Adipose tissue (tissue), 3 donors: ENCODE data around the gene UBE2R2. TPM values are rescaled to one million over a fixed set of nuclear protein-coding genes. Genes with fewer than 3 reads are reported as not detected.
"Not testable (repeated sequence)": the region's sequence is repeated elsewhere in the genome, so short reads cannot be mapped to it uniquely, and the experiment has no call there.

Experiments used
- H3K27ac ChIP-seq: one replicate; pipeline ENCODE4 v1.5.1; 2013; ENCODE audit warnings: low read depth, low read length
- WGBS, 3 donors: extraction: QIAGEN DNeasy Blood & Tissue Kit; methylation state at CpG; one replicate each; pipeline ENCODE4 v1.1.7; 2013; 5-methylcytosine and 5-hydroxymethylcytosine counted together
- polyA plus RNA-seq, 3 donors: library from polyadenylated mRNA; stranded (reverse); fragments of 200-250 nt; gene quantifications; one replicate each; pipeline ENCODE4 v1.2.3, GENCODE V29; 2013
- donor health status: healthy with polysubstance abuse.
- donor health status: Bipolar disorder and iron deficiency.
- donor health status: healthy.

UBE2R2 gene
- polyA plus RNA-seq: 10 to 100 TPM; 21.3 to 24.2 (median 23.3) TPM

DNA sequence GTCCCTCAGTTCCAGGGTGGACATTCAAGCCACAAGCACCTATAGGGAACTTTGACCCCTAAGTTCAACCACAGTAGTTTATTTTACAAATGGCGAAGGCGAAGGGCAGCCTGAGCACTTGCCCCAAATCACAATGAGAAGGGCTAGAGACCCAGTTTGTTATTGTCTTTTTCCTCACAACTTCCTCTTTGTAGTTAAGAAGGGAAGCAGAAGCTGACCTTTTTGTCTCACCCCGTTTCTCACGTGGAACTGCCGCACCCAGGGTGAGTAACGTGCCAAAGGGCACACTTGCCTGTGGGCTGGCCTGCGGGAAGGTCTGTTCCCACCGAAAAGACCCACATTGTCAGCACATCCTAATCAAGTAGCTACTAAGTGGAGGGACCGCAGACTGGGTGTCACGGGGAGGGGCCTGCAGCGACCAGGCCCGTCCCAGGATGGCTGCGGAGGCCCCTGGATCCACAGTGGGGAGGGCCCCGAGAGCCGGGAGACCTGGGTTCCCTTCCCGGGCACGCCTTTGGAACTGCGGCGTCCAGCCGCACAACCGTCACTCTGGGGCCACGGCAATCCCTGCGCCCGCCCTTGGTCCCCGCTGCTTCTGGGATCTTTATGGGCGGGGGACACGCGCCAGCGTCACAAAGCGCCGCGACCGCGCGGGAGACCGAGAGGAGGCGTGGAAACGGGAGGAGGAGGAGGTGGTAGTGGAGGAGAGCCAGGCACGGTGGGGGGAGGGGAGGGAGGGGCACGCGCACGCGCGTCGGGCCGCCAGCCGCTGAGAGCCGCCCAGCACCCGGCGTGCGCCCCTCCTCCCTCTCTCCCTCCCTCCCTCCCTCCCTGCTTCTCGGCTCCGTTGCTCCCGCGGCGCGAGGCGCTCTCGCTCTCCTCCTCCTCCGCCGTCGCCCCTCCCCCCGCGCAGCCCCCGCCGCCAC, at the start of gene UBE2R2:
Gene UBE2R2, plus strand, starts transcription at position 834 of the 926 bp plus-strand sequence. CDS start 598 bp downstream, outside the sequence.
- H3K27ac ChIP-seq: peak within 1 kb of the TSS; percentile 99
- 3% methylated on average over 44 to 61 of the region's 66 CpGs for WGBS, 3 donors

DNA sequence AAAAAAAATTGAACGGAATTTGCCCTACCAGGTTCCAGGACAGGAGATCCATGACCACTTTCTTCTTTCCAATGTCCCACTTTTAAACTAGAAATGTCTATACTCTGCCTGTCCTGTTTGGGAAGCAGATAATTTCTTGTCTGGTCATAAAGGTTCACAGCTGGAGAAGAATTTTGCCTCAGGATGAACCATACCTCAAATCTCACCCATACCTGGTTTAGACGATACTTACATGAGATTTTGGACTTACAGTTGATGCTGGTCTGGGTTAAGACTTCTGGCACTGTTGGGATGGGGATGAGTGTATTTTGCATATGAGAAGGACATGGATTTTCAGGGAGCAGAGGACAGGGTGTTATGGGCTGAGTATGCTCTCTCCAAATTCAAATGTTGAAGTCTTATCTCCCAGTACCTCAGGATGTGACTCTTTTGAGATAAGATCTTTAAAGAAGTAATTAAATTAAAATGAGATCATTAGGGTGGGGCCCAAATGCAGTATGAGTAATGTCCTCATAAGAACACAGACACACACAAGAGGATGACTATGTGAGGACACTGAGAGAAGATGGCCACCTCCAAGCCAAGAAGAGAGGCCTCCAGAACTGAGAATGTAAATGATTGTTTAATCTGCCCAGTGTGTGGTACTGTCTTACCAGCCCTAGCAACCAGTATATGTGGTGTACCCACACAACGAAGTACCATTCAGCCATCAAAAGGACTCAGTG, 46.6 kb upstream of the UBE2R2 start:
- 94 to 97% (median 94%) methylated on average over 3 of the region's 3 CpGs for WGBS, 3 donors
- not testable (repeated sequence) for H3K27ac ChIP-seq

- H3K27ac ChIP-seq: not testable (repeated sequence)
These were observed 43.8 kb upstream of the UBE2R2 start for GRCh38 chr9:33773135-33773534.

- WGBS, 3 donors: 26 to 74% (median 65%) methylated on average over 5 of the region's 5 CpGs
These were observed 42.8 kb upstream of the UBE2R2 start for GRCh38 chr9:33774074-33774659.

DNA sequence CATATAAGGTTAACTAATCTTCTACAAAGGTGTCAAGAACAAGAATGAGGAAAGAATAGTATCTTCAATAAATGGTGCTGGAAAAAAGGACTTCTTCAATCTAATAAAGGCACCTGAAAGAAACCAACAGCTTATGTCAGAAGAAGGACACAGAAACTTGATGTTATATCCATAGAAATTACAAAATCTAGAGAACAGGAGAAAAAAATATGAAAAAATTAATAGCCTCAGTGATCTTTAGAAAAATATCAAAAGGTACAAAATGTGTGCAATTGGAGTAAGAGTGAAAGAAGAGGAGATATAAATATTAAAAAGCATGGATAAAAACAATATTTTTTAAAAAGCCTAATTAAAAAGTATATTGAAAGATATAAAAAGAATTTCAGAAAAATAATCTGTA, 40.4 kb upstream of the UBE2R2 start:
- no peak overlapping the region for H3K27ac ChIP-seq

More at GRCh38 chr9:33774074-33774659, 42.8 kb upstream of the UBE2R2 start:
- not testable (repeated sequence) for H3K27ac ChIP-seq

DNA sequence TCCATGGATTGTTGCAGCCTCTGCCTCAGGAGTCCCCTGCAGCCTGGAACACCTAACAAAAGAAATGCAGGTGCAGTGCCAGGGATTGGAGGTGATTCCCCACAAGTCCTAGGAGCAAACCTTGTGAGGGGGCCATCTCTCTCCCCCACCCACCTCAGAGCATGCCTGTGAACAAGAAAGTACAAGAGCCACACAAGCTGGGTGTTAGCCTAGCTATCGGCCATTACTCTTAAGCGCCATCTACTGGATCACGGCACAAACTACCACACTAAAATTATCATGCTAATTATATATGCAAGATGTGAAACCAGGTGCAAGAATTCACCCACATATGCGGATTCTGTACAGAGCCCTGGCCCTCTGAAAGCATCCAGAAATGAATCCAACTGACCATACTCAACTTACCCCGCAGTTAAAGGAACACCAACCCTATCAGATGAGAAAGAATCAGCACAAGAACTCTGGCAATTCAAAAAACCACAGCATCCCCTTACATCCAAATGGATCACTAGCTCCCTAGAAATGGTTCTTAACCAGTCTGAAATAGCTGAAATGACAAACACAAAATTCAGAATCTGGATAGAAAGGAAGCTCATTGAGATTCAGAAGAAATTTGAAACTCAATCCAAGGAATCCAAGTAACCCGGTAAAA, 38.1 kb upstream of the UBE2R2 start:
- 15 to 17% (median 15%) methylated on average over 6 of the region's 6 CpGs for WGBS, 3 donors
- no peak overlapping the region for H3K27ac ChIP-seq

DNA sequence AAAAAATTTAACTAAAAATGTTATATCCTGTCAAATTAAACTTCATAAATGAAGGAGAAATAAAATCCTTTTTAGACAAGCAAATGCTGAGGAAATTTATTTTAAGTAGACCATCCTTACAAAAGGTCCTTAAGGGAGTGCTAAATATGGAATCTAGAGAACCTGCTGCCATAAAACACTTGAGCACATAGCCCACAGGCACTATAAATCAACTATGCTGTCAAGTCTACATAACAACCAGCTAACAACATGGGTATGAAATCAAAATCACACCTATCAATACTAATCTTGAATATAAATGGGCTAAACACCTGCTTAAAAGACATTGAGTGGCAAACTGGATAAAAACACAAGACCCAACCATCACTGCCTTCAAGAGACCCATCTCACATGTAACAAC, 36.7 kb upstream of the UBE2R2 start:
- H3K27ac ChIP-seq: no peak overlapping the region

DNA sequence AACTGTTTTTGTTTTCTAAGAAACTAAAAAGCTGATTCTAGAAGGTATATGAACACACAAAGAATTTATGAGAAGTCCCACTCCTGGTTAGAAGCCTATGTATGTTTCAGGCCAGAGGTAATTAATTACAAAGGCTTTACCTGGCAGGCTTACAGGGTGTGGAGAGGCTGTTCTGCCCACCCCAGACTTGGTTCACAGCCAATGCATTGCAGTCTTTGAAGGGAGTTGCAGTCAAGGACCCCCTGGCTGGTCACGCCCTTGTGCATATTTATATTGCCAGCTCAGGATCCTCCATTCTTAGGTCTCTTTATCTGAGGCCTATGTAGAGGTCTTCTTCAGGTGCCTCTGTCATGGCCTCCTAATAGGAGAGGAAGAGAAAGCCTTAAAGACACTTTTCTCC, 35.2 kb upstream of the UBE2R2 start:
- WGBS, 3 donors: 78 to 96% (median 83%) methylated on average over 1 of the region's 1 CpG
- H3K27ac ChIP-seq: no peak overlapping the region

GRCh38 chr9:33782395-33783152, 34.4 kb upstream of the UBE2R2 start:
- 30 to 46% (median 44%) methylated on average over 4 of the region's 4 CpGs for WGBS, 3 donors
- no peak overlapping the region for H3K27ac ChIP-seq

DNA sequence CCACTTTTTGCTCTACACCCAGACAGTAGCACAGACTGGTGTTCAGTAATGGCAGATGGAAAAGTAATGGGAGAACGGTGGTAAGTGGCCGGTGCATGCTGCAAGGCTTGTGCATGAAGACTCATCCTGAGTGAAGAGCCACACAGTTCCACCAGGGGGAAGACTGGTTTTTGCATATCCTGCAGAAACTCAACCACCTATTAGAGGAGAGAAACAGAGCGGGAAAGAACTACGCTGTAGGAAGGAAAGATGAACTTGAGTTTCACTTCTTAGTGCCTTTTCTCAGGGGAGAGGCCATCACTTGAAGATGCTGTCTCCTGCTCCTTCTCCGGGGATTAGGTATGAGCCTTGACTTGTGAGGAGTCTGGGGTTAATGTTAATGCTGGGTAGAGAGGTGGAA, 31.0 kb upstream of the UBE2R2 start:
- 43 to 90% (median 82%) methylated on average over 5 of the region's 5 CpGs for WGBS, 3 donors

DNA sequence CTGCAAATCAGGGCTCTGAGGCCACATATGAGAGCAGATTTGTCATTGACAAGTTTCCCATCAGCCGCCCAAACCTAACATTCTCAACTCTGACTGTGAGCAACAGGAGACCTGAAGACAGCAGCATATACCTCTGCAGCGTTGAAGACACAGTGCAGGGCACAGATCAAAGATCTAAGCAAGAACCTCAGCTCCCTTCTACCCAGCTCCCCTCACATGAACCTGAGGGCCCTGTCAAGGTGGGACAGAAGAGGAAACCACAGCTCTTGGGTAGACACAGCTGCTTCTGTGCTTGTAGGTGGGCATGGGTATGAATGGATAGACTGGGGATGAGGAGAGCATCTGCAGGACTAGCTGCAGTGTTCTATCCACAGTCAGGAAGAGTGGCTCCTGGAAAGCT, 30.3 kb upstream of the UBE2R2 start:
- no peak overlapping the region for H3K27ac ChIP-seq
- 39 to 92% (median 80%) methylated on average over 2 of the region's 2 CpGs for WGBS, 3 donors

More for the DNA sequence above, 31.0 kb upstream of the UBE2R2 start:
- H3K27ac ChIP-seq: no peak overlapping the region

- no peak overlapping the region for H3K27ac ChIP-seq
- 30 to 57% (median 42%) methylated on average over 1 of the region's 1 CpG for WGBS, 3 donors
These were observed 29.1 kb upstream of the UBE2R2 start for GRCh38 chr9:33787839-33788238.

DNA sequence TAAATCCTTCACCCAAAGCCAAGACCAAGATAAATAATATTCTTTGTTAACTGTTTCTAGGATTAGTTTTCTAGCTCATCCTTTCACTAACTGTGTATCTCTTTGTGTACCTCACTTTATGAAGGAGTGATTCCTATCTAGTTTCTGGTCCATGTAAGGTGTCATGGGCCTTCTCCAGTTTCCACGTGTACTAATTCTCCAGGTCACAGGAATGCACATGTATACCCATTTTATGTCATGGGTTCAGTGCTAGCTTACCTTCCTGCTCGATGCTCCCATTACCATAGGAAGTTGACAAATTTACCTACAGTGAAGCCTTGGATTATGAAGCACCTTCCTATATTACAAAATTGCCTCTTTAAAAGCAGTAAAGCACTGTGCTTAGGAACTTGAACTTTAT, 27.5 kb upstream of the UBE2R2 start:
- not testable (repeated sequence) for H3K27ac ChIP-seq
- 77 to 81% (median 78%) methylated on average over 2 of the region's 2 CpGs for whole genome bisulfite sequencing, 3 donors

DNA sequence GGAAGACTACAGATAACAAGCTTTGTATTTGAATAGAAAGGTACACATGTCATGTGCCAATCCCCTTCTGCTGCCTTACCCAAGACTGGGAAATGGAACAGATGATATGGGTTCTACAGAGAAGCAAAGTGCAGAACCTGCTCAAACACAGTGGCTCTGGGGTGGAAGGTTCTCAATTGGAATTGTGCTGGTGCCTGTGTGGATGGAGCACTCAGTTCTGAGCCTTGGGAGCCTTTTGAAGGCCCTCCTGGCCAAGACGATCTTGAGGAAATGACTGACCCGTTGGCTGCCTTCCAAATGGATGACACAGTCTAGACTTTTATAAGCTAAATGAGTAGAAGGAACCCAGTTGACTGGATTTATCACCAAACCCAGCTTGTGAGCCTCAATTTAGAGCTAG, 25.8 kb upstream of the UBE2R2 start:
- H3K27ac ChIP-seq: no peak overlapping the region
- WGBS, 3 donors: 20 to 33% (median 25%) methylated on average over 2 of the region's 2 CpGs

GRCh38 chr9:33793496-33793895, 23.5 kb upstream of the UBE2R2 start:
- not testable (repeated sequence) for H3K27ac ChIP-seq
- WGBS, 3 donors: 42 to 81% (median 74%) methylated on average over 1 of the region's 1 CpG

DNA sequence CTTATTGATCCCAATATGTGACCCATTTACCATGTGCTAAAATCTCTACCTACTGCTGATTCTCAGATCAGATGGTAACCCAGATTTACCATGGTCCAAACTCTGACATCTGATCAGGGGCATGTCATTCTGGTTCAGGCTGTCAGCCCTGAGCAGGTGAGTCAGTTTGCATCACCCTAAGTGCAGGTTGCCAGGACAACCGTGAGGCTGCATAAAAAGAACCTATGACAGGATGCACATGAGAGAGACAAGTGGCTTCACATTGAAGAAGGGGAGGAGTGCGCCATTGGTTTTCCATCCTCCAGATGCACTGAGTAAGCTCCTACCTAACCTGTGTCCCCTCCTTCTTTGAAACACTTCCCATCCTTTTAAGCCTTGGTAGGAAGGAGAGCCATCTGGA, 22.4 kb upstream of the UBE2R2 start:
- WGBS, 3 donors: 47 to 96% (median 87%) methylated on average over 2 of the region's 2 CpGs

GRCh38 chr9:33795281-33795680, 21.7 kb upstream of the UBE2R2 start, which contains the start of gene PRSS3:
PRSS3 (plus strand) TSS chr9:33795561; CDS start chr9:33795574, 13 bp downstream.
- WGBS, 3 donors: 49 to 73% (median 69%) methylated on average over 4 of the region's 4 CpGs
- no peak within 1 kb of the TSS for H3K27ac ChIP-seq

More for the DNA sequence above, 22.4 kb upstream of the UBE2R2 start:
- H3K27ac ChIP-seq: no peak overlapping the region

DNA sequence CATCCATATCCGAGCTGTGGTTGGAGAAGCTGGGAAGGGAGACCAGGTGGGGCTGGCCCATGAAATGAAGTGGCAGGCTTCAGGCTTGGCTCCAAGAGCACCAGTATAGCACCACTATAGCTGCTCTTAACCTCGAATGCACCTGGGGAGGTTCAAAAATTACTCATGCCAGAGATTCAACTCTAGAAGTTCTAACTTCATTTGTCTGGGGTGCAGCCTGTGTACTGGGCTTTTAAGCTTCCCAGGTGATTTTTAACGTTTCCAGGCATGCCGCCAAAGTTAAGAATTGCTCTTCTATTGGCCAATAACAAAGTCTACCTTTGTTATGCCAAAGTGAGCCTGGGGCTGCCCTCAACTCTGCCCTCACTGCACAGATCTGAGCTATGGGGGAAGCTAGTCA, 21.1 kb upstream of the UBE2R2 start:
- H3K27ac ChIP-seq: no peak overlapping the region
- 36 to 70% (median 67%) methylated on average over 4 of the region's 4 CpGs for WGBS, 3 donors
